RPMI8226 (cell line): ENCODE measurements around the gene MCIDAS.
A peak's percentile ranks its signal among the peaks of the same experiment; 100 is the strongest.

Source experiments
- DNase-seq: peaks from one replicate; pipeline ENCODE4 v3.0.0-alpha.2; 2015

The MCIDAS gene

DNA sequence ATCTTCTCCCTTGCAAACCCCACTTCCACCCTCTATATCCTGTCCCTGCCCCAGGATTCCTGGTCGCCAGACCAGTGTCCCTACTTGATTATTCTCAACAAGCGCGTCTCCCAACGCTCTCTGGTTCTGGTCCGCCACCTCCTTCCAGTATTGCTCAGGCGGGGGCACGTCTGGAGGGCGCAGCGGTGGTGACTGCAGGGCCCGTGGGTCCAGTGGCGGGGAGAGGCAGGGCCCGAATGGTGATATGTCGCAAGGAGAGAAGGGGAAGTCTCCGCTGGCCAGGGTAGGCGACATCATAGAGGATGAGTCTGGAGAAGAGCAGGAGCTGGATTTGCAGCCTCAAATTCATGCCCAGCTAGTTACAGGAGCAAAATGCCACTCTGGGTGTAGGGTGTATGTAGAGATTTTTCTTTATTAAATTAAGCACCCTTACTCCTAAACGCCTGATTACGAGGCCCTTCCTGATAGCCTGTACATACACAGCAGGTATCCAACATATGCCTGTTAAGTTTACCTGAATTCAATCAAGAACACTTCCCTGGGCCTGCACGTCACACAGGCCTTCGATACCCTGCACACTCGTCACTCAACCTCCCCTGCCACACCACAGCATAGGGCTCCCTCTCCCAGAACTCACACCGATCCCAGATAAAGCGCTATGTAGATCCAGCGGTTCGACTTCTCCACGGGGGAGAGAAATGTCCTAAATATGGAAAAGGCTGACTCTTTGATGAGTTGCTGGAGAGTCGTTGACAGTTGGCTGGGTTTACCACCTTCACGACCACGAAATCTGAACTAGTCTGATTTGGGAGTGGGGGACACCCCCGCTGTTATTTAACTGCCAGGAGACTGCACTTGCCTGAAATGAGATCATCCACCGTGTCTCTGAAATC, 4.8 kb downstream of the MCIDAS start:
- DNase-seq: no peak

DNA sequence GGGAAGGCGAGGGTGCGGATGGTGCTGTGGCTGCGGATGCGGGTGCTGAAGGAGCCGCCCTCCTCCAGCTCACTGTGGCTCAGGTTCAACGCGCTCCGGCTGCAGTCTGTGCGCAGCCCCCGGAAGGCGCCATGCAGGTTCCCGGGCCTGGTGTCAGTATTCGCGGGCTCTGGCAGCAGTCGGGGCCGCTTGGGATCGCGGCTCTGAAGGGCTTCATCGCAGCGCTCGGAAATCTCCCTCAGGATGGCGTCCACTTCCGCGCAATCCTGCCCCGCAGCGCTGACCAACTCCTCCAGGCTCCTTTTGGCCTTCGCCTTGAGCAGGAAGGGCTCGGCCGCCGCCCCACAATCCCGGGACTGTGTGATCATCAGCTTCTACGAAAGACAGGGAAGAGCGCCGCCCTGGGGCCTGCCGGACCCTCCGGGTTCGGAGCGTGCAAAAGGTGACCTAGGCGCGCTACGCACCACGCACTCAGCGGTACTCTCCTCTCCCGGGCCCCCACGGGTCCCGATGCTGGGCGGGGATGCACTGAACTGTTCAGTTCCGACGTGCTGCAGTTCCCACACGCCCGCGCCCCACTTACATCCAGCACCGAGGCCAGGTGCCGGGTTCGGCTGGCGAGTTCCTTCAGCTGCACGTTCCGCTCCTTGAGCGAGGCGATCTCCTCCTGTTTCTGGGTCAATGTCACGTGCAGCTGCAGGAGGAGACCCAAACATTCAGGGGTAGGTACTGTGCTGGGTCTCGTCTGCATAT, 6.5 kb downstream of the MCIDAS start:
- no peak for DNase-seq

GRCh38 chr5:55219770-55220169, 7.3 kb downstream of the MCIDAS start:
- DNase-seq: no peak

DNA sequence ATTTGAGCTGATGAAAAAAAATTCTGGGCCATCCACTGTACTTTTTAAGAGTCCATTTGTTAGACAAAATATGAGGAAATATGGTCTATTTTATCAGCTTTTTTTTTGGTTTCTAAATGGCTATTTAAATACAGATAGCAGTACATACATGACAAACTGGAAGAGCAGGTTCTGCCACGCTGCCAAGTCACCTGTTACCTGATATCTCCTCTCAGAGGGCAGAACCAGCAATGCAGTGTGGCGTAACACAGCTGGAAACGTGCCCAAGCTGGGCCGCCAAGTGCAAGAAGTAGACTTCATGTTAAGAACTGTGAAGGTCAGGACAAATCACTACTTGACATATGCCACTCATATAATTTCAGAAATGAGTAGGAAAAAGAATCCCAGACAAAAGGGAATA, 8.1 kb downstream of the MCIDAS start:
- no peak for DNase-seq

DNA sequence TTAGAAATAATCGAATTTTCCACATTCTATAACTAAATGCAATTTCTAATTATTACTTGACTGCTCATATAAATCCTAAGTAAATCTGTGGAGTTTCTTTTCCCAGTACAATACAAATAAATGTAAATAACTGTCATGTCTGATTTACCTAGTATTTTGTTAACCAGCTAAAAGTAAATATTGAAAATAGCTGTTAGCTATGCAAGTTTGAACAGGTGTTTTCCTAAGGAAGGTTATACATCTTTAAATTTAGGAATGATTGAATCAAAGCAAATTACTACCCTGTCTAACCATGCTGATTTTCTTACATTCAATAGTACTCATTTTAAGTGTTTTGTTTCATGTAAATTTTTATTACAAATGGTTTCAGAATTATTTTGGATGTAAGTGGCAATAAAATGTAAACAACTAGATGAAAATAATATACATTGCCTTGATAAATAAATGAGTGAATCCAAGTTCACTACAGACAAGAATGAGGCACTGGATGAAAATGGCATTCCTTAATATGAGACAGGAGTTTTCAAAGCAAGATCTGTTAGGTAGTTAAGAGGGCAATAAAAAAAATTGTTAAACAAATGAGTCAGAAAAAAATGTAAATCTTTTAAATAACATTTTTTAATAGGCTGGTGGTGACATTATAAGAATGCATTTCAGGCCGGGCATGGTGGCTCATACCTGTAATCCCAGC, 15.8 kb downstream of the MCIDAS start:
- DNase-seq: no peak

DNA sequence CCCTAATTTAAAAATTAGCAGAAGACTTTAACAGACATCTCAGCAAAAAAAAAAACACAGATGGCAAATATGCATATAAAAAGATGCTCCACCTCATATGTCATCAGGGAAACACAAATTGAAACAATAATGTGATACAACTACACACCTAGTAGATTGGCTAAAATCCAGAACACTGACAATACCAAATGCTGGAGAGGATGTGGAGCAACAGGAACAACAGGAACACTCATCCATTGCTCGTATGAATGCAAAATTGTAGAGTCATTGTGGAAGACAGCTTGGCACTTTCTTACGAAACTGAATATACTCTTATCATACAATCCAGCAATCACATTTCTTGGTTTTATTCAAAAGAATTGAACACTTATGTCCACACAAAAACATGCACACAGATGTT, 22.1 kb downstream of the MCIDAS start:
- DNase-seq: no peak

GRCh38 chr5:55191165-55191564, 36.0 kb downstream of the MCIDAS start:
- DNase-seq: no peak

GRCh38 chr5:55188656-55189540, 38.2 kb downstream of the MCIDAS start:
- DNase-seq: no peak

- peak; percentile 34 for DNase-seq
Measured at GRCh38 chr5:55187370-55187769, 39.7 kb downstream of the MCIDAS start.

- DNase-seq: no peak
Measured at GRCh38 chr5:55180016-55180415, 47.1 kb downstream of the MCIDAS start.

DNA sequence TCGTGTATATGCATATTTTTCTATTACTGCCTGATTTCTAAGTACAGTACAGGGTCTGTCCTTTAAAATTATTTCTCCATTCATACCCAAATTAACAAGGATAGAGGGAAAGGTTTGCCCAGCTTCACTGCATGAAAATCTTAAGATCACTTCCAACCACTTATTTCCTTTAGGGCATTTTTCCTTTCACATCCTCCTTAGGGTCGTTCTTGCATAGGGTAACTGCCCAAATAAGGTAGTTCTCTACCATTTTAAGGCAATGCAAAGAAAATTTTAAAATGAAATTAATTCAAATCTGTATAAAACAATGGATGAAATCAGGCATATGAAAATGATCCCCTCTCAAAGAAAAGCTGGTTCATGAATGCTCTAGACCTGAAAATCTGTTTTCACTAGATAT, 50.0 kb downstream of the MCIDAS start:
- DNase-seq: no peak

- peak; percentile 64 for DNase-seq
Measured at GRCh38 chr5:55176176-55176818, 50.8 kb downstream of the MCIDAS start.

- DNase-seq: no peak
Measured at GRCh38 chr5:55175781-55176175, 51.3 kb downstream of the MCIDAS start.

DNA sequence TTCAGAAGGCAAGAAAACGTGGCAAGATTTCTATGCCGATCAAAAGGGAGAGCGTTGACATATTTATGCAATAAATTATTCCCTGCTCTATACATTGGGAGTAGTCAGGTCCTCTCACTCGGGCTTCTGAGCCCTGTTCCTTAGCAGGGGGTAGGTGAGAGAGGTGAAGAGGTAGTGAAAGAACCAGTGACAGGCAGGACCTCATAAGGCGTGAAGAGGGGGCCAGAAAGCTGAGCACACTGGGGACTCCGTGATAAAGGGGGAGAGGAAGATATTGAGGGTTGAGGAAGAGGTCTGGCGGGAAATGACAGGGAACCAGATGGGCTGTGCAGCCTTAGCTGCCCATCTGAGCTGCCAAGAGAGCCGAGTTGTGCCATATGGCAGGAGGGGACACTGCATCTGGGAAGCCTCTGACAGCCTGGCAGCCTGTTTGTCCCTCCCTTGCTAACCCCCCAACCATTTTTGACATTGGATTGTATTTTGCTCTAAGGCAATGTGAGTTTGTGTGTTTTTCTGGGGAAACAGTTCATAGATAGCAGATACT, 53.4 kb downstream of the MCIDAS start:
- DNase-seq: peak; percentile 34

- peak; percentile 88 for DNase-seq
Measured at GRCh38 chr5:55172937-55173686, 54.0 kb downstream of the MCIDAS start, which contains the start of gene CDC20B. Gene CDC20B (minus strand): TSS chr5:55173177. CDS start chr5:55173000, 177 bp downstream.

GRCh38 chr5:55172051-55172899, 54.8 kb downstream of the MCIDAS start:
- DNase-seq: peak; percentile 90

DNA sequence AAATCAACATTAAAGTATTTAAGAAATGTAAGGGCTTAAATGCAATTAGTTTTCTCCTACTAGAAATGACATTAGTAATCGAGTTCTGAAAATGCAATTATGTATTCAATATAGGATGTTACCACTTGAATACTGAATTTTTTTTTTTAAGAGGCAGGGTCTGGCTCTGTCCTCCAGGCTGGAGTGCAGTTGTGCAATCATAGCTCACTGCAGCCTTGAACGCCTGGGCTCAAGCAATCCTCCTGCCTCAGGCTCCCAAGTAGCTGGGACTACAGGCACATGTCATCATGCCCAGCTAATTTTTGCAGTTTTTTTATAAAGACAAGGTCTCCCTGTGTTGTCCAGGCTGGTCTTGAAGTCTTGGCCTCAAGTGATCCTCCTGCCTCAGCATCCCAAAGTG, 55.6 kb downstream of the MCIDAS start:
- DNase-seq: no peak
